ENCODE results near the gene KCTD11. TPM values are rescaled to one million over a fixed set of nuclear protein-coding genes. Genes with fewer than 3 reads are reported as not detected.
A peak's percentile ranks its signal among the peaks of the same experiment; 100 is the strongest.

The KCTD11 gene
- total and polyA plus RNA-seq, 2 of the 13 experiments (the other 11 are each of a cell fraction or from before 2014, with no cell fraction given) = 1.6 to 2.6 TPM

GRCh38 chr17:7329374-7329996, 22.5 kb upstream of the KCTD11 start (continued):
- TF ChIP-seq ZNF292 (CRISPR knock-in tag; IDR thresholded peaks at IDR 0.05; ENCODE audit: borderline replicate concordance, low read depth) (peak; percentile 46; the same call in 1 of the 2 replicates), ZNF660 (CRISPR knock-in tag; IDR thresholded peaks at IDR 0.05; ENCODE audit: borderline replicate concordance, low read depth) (no peak), JUND (CRISPR knock-in tag; IDR thresholded peaks at IDR 0.05) (peak; percentile 9; the same call in 1 of the 2 replicates), ZNF607 (CRISPR knock-in tag; IDR thresholded peaks at IDR 0.05; ENCODE audit: borderline replicate concordance) (peak; percentile 63; the same call in 1 of the 2 replicates), ZFX (CRISPR knock-in tag; IDR thresholded peaks at IDR 0.05; ENCODE audit: low read depth) (peak; percentile 74), ZNF83 (CRISPR knock-in tag; IDR thresholded peaks at IDR 0.05; ENCODE audit: borderline replicate concordance) (0 out of 2 replicates have a peak, but pooled peaks have one; percentile 67), SMAD3 (CRISPR knock-in tag; IDR thresholded peaks at IDR 0.05) (no peak), ZNF207 (IDR thresholded peaks at IDR 0.05; ENCODE audit: borderline replicate concordance) (no peak), ZNF496 (CRISPR knock-in tag; IDR thresholded peaks at IDR 0.05; ENCODE audit: insufficient replicate concordance) (no peak), HOXD1 (CRISPR knock-in tag; IDR thresholded peaks at IDR 0.05) (peak; percentile 52; the same call in 1 of the 2 replicates), REXO4 (CRISPR knock-in tag; IDR thresholded peaks at IDR 0.05; ENCODE audit: borderline replicate concordance) (no peak), SNAPC4 (CRISPR knock-in tag; IDR thresholded peaks at IDR 0.05) (no peak), XBP1 (CRISPR knock-in tag; IDR thresholded peaks at IDR 0.05) (no peak), ZNF432 (CRISPR knock-in tag; IDR thresholded peaks at IDR 0.05; ENCODE audit: borderline replicate concordance) (no peak), ATM (IDR thresholded peaks at IDR 0.05; ENCODE audit: borderline replicate concordance) (no peak), ZNF687 (CRISPR knock-in tag; IDR thresholded peaks at IDR 0.05) (peak; percentile 74), DDIT3 (CRISPR knock-in tag; IDR thresholded peaks at IDR 0.05) (no peak), ZNF781 (CRISPR knock-in tag; IDR thresholded peaks at IDR 0.05; ENCODE audit: borderline replicate concordance, not compliant biosample characterization) (no peak)
- TF ChIP-seq, protein P1, sequence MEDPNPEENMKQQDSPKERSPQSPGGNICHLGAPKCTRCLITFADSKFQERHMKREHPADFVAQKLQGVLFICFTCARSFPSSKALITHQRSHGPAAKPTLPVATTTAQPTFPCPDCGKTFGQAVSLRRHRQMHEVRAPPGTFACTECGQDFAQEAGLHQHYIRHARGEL (CRISPR knock-in tag; IDR thresholded peaks at IDR 0.05) = no peak
